Keratinocyte (primary cell): ENCODE measurements around the gene OTUD4. TPM values are rescaled to one million over a fixed set of nuclear protein-coding genes. Genes with fewer than 3 reads are reported as not detected.

ENCODE experiments used
- DNase-seq: peaks from one replicate; pipeline ENCODE4 v3.0.0-alpha.2; 2011; ENCODE audit warnings: low read depth, missing footprints, low spot score
- FAIRE-seq: peaks from 2 replicates; lab custom pipeline; 2011; peaks lifted over from hg19 to GRCh38; lab: Jason Lieb, UNC
- H2AFZ ChIP-seq: 2 replicates; pipeline ENCODE4 v1.6.0; 2012; ENCODE audit warnings: low read length, control low read depth, inconsistent platforms; ENCODE audit not compliant: control insufficient read depth
- H3K27ac ChIP-seq: 2 replicates; pipeline ENCODE4 v1.5.1; 2011; ENCODE audit warnings: low read length; ENCODE audit not compliant: control insufficient read depth, insufficient read depth
- H3K27me3 ChIP-seq: 3 replicates; pipeline ENCODE4 v1.6.0; 2011; ENCODE audit warnings: low read length; ENCODE audit not compliant: control insufficient read depth, insufficient read depth; ENCODE audit errors: extremely low read depth
- H3K36me3 ChIP-seq, 2 experiments: 2 replicates in 1 of 2; 3 replicates in 1 of 2; pipeline ENCODE4 v1.5.1; 2011; ENCODE audit warnings: low read length in 2 of 2, mild to moderate bottlenecking in 1 of 2; ENCODE audit not compliant: control insufficient read depth in 2 of 2, insufficient read depth in 2 of 2; ENCODE audit errors: extremely low read depth in 1 of 2
- H3K4me1 ChIP-seq: 3 replicates; pipeline ENCODE4 v1.5.1; 2011; ENCODE audit warnings: low read length; ENCODE audit not compliant: control insufficient read depth, insufficient read depth; ENCODE audit errors: extremely low read depth
- H3K4me2 ChIP-seq: 3 replicates; pipeline ENCODE4 v1.6.0; 2011; ENCODE audit warnings: low read depth, low read length; ENCODE audit not compliant: control insufficient read depth, insufficient read depth; ENCODE audit errors: extremely low read depth
- H3K4me3 ChIP-seq, 3 experiments: fragments of 200-600 bp in 1 of 3; sonication (generic) in 1 of 3; 2 replicates in 2 of 3; 3 replicates in 1 of 3; pipeline ENCODE4 v1.5.1; 2011 to 2016; ENCODE audit warnings: low read length in 3 of 3, mild to moderate bottlenecking in 3 of 3, control low read depth in 2 of 3, inconsistent platforms in 1 of 3, low read depth in 1 of 3, mixed read lengths in 1 of 3, mixed run types in 1 of 3, moderate library complexity in 1 of 3; ENCODE audit not compliant: control insufficient read depth in 2 of 3, insufficient read depth in 2 of 3; ENCODE audit errors: extremely low read depth in 1 of 3
- H3K79me2 ChIP-seq: 2 replicates; pipeline ENCODE4 v1.6.0; 2012; ENCODE audit warnings: low read length; ENCODE audit not compliant: control insufficient read depth, insufficient read depth
- H3K9ac ChIP-seq: 3 replicates; pipeline ENCODE4 v1.6.0; 2011; ENCODE audit warnings: low read length; ENCODE audit not compliant: control insufficient read depth, insufficient read depth; ENCODE audit errors: extremely low read depth
- H3K9me1 ChIP-seq: 3 replicates; pipeline ENCODE4 v1.6.0; 2011; ENCODE audit warnings: low read length; ENCODE audit not compliant: control insufficient read depth, insufficient read depth; ENCODE audit errors: extremely low read depth
- H3K9me3 ChIP-seq: 2 replicates; pipeline ENCODE4 v1.5.1; 2012; ENCODE audit warnings: low read depth, low read length; ENCODE audit not compliant: control insufficient read depth
- H4K20me1 ChIP-seq: 3 replicates; pipeline ENCODE4 v1.6.0; 2011; ENCODE audit warnings: low read length; ENCODE audit not compliant: control insufficient read depth, insufficient read depth; ENCODE audit errors: extremely low read depth
- CTCF ChIP-seq, 3 experiments: IDR thresholded peaks in 1 of 3; conservative IDR thresholded peaks in 1 of 3; optimal IDR thresholded peaks in 1 of 3; 2 replicates in 2 of 3; 3 replicates in 1 of 3; pipeline versions ENCODE3 to v1.5.1; 2011; ENCODE audit warnings: low read length in 3 of 3, mild to moderate bottlenecking in 3 of 3, moderate library complexity in 2 of 3, control low read depth in 1 of 3, inconsistent platforms in 1 of 3; ENCODE audit not compliant: insufficient read depth in 2 of 3; ENCODE audit errors: extremely low read depth in 1 of 3
- EZH2 ChIP-seq: IDR thresholded peaks from one replicate; pipeline ENCODE4 v1.6.1; 2012; ENCODE audit warnings: inconsistent platforms, mild to moderate bottlenecking, low read length, moderate library complexity
- dilution Hi-C: fragments of 300-500 bp; cut with MboI; formaldehyde crosslinking; loops from one replicate; pipeline ENCODE4 v1.7.0; 2020; ENCODE audit warnings: low sequenced_read_pairs; ENCODE audit not compliant: extremely low pct_ligation_motif_present
- polyA plus RNA-seq, 5 experiments: library from polyadenylated mRNA; depleted of rRNA in 3 of 5; stranded (reverse) in 3 of 5; stranded (forward) in 1 of 5; unstranded in 1 of 5; fragments of >200 nt; gene quantifications; 1 replicate in 1 of 5; 2 replicates in 3 of 5; 3 replicates in 1 of 5; pipeline versions ENCODE4 v1.2.1 to v1.2.3, GENCODE V29; 2011 to 2012; ENCODE audit warnings: missing spikeins in 2 of 5, low read depth in 1 of 5, low replicate concordance in 1 of 5

OTUD4 gene
- polyA plus RNA-seq, 1 donor (not counting 4 experiments of a cell fraction or from before 2014, with no cell fraction given): 30.2 TPM

DNA sequence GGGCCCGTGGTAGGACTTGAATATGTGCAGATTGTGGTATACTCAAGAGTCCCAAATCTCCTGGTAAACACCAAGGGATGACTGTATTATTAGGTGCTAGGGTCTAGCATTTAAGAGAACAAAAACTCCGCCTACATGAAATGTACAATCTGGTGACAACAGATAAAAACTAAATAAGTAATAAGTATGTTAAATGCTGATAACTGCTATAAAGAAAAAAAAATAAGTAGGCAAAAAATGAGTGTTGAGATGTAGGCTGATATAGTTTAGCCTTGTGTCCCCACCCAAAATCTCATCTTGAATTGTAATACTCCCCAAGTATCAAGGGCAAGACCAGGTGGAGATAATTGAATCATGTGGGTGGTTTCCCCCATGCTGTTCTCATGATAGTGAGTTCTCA is 23.4 kb downstream of the OTUD4 start:
- FAIRE-seq: no peak
- Histone ChIP-seq H3K9me1 (no peaks in the 10 kb centered on the region), H2AFZ (no peak overlapping the region), H4K20me1 (no peaks in the 10 kb centered on the region), H3K27ac (no peak overlapping the region), H3K36me3 (peaks cover 6 to 8% of the 10 kb centered on the region in 2 experiments), H3K4me3 (no peak overlapping the region), H3K4me2 (no peak overlapping the region), H3K4me1 (no peaks in the 10 kb centered on the region), H3K27me3 (no peaks in the 10 kb centered on the region), H3K9ac (no peak overlapping the region), H3K79me2 (peaks cover 20% of the 10 kb centered on the region), H3K9me3 (no peaks in the 10 kb centered on the region)
- DNase-seq: no peak
- TF ChIP-seq EZH2 (no peak), CTCF (optimal IDR thresholded peaks at IDR 0.05 in 1 of 3, IDR thresholded peaks at IDR 0.05 in 1 of 3, conservative IDR thresholded peaks at IDR 0.05 in 1 of 3; ENCODE audit: extremely low read depth in 1 of 3, insufficient read depth in 2 of 3, low read length in 3 of 3) (no peak)
- dilution Hi-C loops: no loop called here

DNA sequence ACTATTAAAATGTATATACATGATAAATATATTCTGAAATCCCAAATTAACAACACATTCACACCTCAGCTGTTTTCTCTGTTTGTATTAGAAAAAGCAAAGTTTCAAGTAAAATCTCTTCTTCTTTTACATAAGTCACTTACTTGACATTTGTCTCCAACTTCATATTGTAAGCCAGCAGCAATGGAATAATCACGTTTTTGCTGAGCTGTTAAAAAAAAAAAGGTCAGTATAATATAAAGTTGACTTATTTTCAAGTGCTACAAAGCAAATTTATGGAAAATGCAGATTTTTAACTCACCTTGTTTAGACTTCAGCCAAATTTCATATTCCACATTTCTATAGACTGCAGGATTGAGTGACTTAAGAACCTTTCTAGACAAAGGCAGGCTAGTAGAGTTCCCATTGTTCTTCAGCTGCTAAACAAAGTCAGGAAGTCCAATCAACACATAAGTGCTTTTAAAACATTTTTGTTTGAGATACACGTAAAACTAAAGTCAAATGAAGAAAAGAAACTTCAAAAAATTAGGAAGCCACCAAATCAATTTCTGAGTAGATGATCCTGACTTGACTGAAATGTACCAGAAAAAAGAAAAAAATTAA is 25.0 kb downstream of the OTUD4 start:
- Histone ChIP-seq H3K36me3 (peaks cover 4 to 10% of the 10 kb centered on the region in 2 experiments), H3K27ac (no peak overlapping the region), H3K4me3 (no peak overlapping the region), H3K27me3 (no peaks in the 10 kb centered on the region), H4K20me1 (no peaks in the 10 kb centered on the region), H3K9ac (no peak overlapping the region), H3K4me1 (no peaks in the 10 kb centered on the region), H3K9me1 (no peaks in the 10 kb centered on the region), H3K79me2 (peaks cover 8% of the 10 kb centered on the region), H2AFZ (no peak overlapping the region), H3K9me3 (no peaks in the 10 kb centered on the region), H3K4me2 (no peak overlapping the region)
- TF ChIP-seq EZH2 (no peak), CTCF (optimal IDR thresholded peaks at IDR 0.05 in 1 of 3, IDR thresholded peaks at IDR 0.05 in 1 of 3, conservative IDR thresholded peaks at IDR 0.05 in 1 of 3; ENCODE audit: extremely low read depth in 1 of 3, insufficient read depth in 2 of 3, low read length in 3 of 3) (no peak)
- FAIRE-seq: no peak
- dilution Hi-C loops: no loop called here
- no peak for DNase-seq
